ENCODE data around the gene PLXDC1.

PLXDC1 gene

DNA sequence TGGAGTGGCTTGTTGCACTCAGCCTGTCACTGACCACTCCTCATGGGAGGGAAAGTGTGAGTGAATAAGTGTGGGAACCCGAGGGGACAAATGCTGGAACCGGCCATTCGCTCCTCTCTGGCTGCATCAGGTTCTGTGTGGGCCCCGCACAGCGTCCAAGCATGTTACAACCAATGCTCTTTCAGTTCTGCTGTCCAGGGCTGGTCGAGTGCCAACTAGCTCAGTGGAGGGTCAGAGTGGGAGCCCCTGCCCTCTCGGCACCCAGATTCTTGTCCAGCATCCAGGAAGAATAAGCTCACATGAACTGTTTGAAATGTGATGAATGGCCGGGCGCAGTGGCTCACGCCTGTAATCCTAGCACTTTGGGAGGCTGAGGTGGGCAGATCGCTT, 135.9 kb downstream of the PLXDC1 start:
- TF ChIP-seq REST (IDR thresholded peaks at IDR 0.05; ENCODE audit: insufficient read depth in 1 of 2, low read depth in 2 of 2, low read length in 2 of 2) (no peak), POLR2AphosphoS5 (IDR thresholded peaks at IDR 0.05; ENCODE audit: low read depth, low read length) (no peak), FOXP2 (optimal IDR thresholded peaks at IDR 0.05; ENCODE audit: borderline replicate concordance, extremely low read depth, extremely low read length, insufficient read depth) (no peak), SIN3A (IDR thresholded peaks at IDR 0.05; ENCODE audit: borderline replicate concordance, insufficient read depth, low read length) (no peak), TAF1 (IDR thresholded peaks at IDR 0.05; ENCODE audit: borderline replicate concordance, insufficient read depth, low read length) (no peak)

DNA sequence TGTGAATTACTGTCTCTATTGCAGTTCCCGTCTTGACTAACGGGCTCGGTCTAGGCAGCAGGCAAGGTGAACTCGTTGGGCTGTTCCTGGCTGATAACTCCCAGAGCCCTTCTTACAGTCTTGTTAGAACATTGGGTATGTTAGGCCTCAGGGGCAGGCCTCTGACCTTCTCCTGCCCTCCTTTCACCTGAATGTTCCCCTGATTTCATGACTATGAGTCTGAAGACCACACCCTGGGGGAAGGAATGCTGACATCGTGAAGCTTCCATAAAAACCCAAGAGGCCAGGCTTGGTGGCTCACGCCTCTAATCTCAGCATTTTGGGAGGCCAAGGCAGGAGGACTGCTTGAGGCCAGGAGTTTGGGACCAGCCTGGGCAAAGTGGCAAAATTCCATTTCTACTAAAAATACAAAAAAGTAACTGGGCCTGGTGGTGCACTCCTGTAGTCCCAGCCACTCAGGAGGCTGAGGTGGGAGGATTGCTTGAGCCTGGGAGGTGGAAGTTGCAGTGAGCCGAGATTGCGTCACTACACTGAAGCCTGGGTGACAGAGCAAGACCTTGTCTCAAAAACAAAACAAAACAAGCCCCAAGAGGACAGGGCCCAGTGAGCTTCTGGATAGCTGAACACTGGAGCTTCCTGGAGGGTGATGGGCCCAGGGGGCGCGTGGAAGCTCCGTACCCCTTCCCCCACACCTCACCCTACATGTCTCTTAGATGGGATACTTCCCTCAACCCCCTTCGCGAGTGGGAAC, 136.5 kb downstream of the PLXDC1 start:
- no peak for TF ChIP-seq FOXP2 (optimal IDR thresholded peaks at IDR 0.05; ENCODE audit: borderline replicate concordance, extremely low read depth, extremely low read length, insufficient read depth)
- TF ChIP-seq TAF1 (IDR thresholded peaks at IDR 0.05; ENCODE audit: borderline replicate concordance, insufficient read depth, low read length) = no peak
- TF ChIP-seq SIN3A (IDR thresholded peaks at IDR 0.05; ENCODE audit: borderline replicate concordance, insufficient read depth, low read length) = no peak
- TF ChIP-seq POLR2AphosphoS5 (IDR thresholded peaks at IDR 0.05; ENCODE audit: low read depth, low read length) = no peak
- no peak for TF ChIP-seq REST (IDR thresholded peaks at IDR 0.05; ENCODE audit: insufficient read depth in 1 of 2, low read depth in 2 of 2, low read length in 2 of 2)

- TF ChIP-seq SIN3A (IDR thresholded peaks at IDR 0.05; ENCODE audit: borderline replicate concordance, insufficient read depth, low read length) (no peak), TAF1 (IDR thresholded peaks at IDR 0.05; ENCODE audit: borderline replicate concordance, insufficient read depth, low read length) (no peak)
Observed at GRCh38 chr17:39014044-39014794, 137.2 kb downstream of the PLXDC1 start.
